CD4-positive, CD25-positive, alpha-beta regulatory T cell (primary cell): ENCODE data around the gene RNF166. TPM values are rescaled to one million over a fixed set of nuclear protein-coding genes. Genes with fewer than 3 reads are reported as not detected.

Experiments
- ATAC-seq, 2 donors: fragments of 150-1000 bp; cut with Tn5 transposase; one replicate each; pipeline ENCODE4 v1.10.0; 2021; ENCODE audit warnings: low read depth in 2 of 2, moderate number of reproducible peaks in 2 of 2, moderate library complexity in 1 of 2
- DNase-seq, 3 donors: peaks; one replicate each; pipeline versions ENCODE4 v3.0.0 to v3.0.0-alpha.2; 2012 to 2022; ENCODE audit warnings: mixed read lengths in 1 of 3
- H3K27ac ChIP-seq: one replicate; pipeline ENCODE4 v1.7.0; 2013; ENCODE audit warnings: mild to moderate bottlenecking, low read length; ENCODE audit not compliant: insufficient read depth, poor library complexity, severe bottlenecking
- H3K27me3 ChIP-seq: one replicate; pipeline ENCODE4 v1.7.0; 2013; ENCODE audit warnings: low read length; ENCODE audit not compliant: control insufficient read depth, insufficient read depth
- H3K36me3 ChIP-seq: one replicate; pipeline ENCODE4 v1.7.0; 2013; ENCODE audit warnings: mild to moderate bottlenecking, low read length, moderate library complexity; ENCODE audit not compliant: control insufficient read depth, insufficient read depth
- H3K4me1 ChIP-seq: 2 replicates; pipeline ENCODE4 v1.7.0; 2013; ENCODE audit warnings: mild to moderate bottlenecking, low read length; ENCODE audit not compliant: insufficient read depth, control insufficient read depth, poor library complexity, severe bottlenecking
- H3K4me3 ChIP-seq: one replicate; pipeline ENCODE4 v1.7.0; 2013; ENCODE audit warnings: low read depth, mild to moderate bottlenecking, low read length, moderate library complexity
- H3K9me3 ChIP-seq, 2 experiments: 1 replicate in 1 of 2; 2 replicates in 1 of 2; pipeline ENCODE4 v1.7.0; 2013; ENCODE audit warnings: low read length in 2 of 2, mild to moderate bottlenecking in 1 of 2, moderate library complexity in 1 of 2; ENCODE audit not compliant: control insufficient read depth in 2 of 2
- H3K27ac Mint-ChIP-seq, 3 donors: one replicate each; pipeline ENCODE4 v1.8.0; 2020 to 2022; ENCODE audit warnings: mild to moderate bottlenecking in 3 of 3, mixed read lengths in 3 of 3, moderate library complexity in 2 of 3
- H3K27me3 Mint-ChIP-seq: one replicate; pipeline ENCODE4 v1.8.0; 2022; ENCODE audit warnings: mild to moderate bottlenecking, mixed read lengths
- H3K36me3 Mint-ChIP-seq: one replicate; pipeline ENCODE4 v1.8.0; 2020; ENCODE audit warnings: mixed read lengths
- H3K4me1 Mint-ChIP-seq, 4 donors: one replicate each; pipeline ENCODE4 v1.8.0; 2020 to 2022; ENCODE audit warnings: mixed read lengths in 4 of 4, mild to moderate bottlenecking in 1 of 4
- H3K4me3 Mint-ChIP-seq, 4 donors: one replicate each; pipeline ENCODE4 v1.8.0; 2020 to 2022; ENCODE audit warnings: mild to moderate bottlenecking in 4 of 4, mixed read lengths in 4 of 4, moderate library complexity in 3 of 4
- H3K9me3 Mint-ChIP-seq, 7 donors: one replicate each; pipeline ENCODE4 v1.8.0; 2020 to 2022; ENCODE audit warnings: mixed read lengths in 7 of 7, mild to moderate bottlenecking in 3 of 7, moderate library complexity in 2 of 7
- polyA plus RNA-seq, 4 donors: library from polyadenylated mRNA; unstranded; fragments of 300-500 nt; fragmentation: Illumina TruSeq; gene quantifications; one replicate each; pipeline ENCODE4 v1.2.3, GENCODE V29; 2021
- total RNA-seq: library from RNA; stranded (reverse); gene quantifications from one replicate; pipeline ENCODE4 v1.2.3, GENCODE V29; 2022

Gene RNF166
- total and polyA plus RNA-seq, 5 donors from 2014 or later, result 63.6 to 420 (median 98.0) TPM

- H3K4me3 Mint-ChIP-seq, result no peak overlapping the region
- no peak for ATAC-seq
- Histone ChIP-seq H3K36me3 (peaks cover 8% of the 10 kb centered on the region), H3K27me3 (no peaks in the 10 kb centered on the region), H3K9me3 (no peaks in the 10 kb centered on the region), H3K27ac (no peak overlapping the region), H3K4me3 (no peak overlapping the region), H3K4me1 (peaks cover 11% of the 10 kb centered on the region)
- H3K36me3 Mint-ChIP-seq, result no peaks in the 10 kb centered on the region
- H3K27ac Mint-ChIP-seq, result no peak overlapping the region
- H3K27me3 Mint-ChIP-seq, result no peaks in the 10 kb centered on the region
- peaks cover 0 to 27% (median 8%) of the 10 kb centered on the region in 4 donors for H3K4me1 Mint-ChIP-seq
- no peak for DNase-seq
- H3K9me3 Mint-ChIP-seq, result no peaks in the 10 kb centered on the region
Observed at GRCh38 chr16:88750854-88751253, 44.6 kb upstream of the RNF166 start.

GRCh38 chr16:88749358-88749757 is 43.1 kb upstream of the RNF166 start:
- Histone ChIP-seq H3K27ac (no peak overlapping the region), H3K27me3 (no peaks in the 10 kb centered on the region), H3K36me3 (peaks cover 8% of the 10 kb centered on the region), H3K4me1 (peaks cover 23% of the 10 kb centered on the region), H3K9me3 (no peaks in the 10 kb centered on the region), H3K4me3 (no peak overlapping the region)
- H3K4me1 Mint-ChIP-seq, result peaks cover 0 to 31% (median 13%) of the 10 kb centered on the region in 4 donors
- no peaks in the 10 kb centered on the region for H3K36me3 Mint-ChIP-seq
- no peaks in the 10 kb centered on the region for H3K27me3 Mint-ChIP-seq
- H3K4me3 Mint-ChIP-seq, result no peak overlapping the region
- DNase-seq (no peak), ATAC-seq (no peak)
- H3K9me3 Mint-ChIP-seq, result no peaks in the 10 kb centered on the region
- no peak overlapping the region for H3K27ac Mint-ChIP-seq

GRCh38 chr16:88748364-88748763 is 42.2 kb upstream of the RNF166 start:
- DNase-seq (no peak), ATAC-seq (no peak)
- Mint-ChIP-seq H3K4me1 (peaks cover 0 to 37% (median 10%) of the 10 kb centered on the region in 4 donors), H3K36me3 (no peaks in the 10 kb centered on the region), H3K9me3 (no peaks in the 10 kb centered on the region), H3K4me3 (no peak overlapping the region), H3K27me3 (no peaks in the 10 kb centered on the region), H3K27ac (peak overlapping the region in 1 of 3 donors; percentile 76)
- Histone ChIP-seq H3K4me3 (no peak overlapping the region), H3K36me3 (peaks cover 8% of the 10 kb centered on the region), H3K27ac (no peak overlapping the region), H3K27me3 (no peaks in the 10 kb centered on the region), H3K4me1 (peaks cover 33% of the 10 kb centered on the region), H3K9me3 (no peaks in the 10 kb centered on the region)

- Mint-ChIP-seq H3K4me1 (peaks cover 0 to 39% (median 10%) of the 10 kb centered on the region in 4 donors), H3K27me3 (no peaks in the 10 kb centered on the region), H3K9me3 (no peaks in the 10 kb centered on the region), H3K36me3 (no peaks in the 10 kb centered on the region), H3K4me3 (no peak overlapping the region), H3K27ac (peak overlapping the region in 1 of 3 donors; percentile 76)
- Histone ChIP-seq H3K27ac (no peak overlapping the region), H3K4me1 (peaks cover 35% of the 10 kb centered on the region), H3K9me3 (no peaks in the 10 kb centered on the region), H3K4me3 (no peak overlapping the region), H3K27me3 (no peaks in the 10 kb centered on the region), H3K36me3 (peaks cover 8% of the 10 kb centered on the region)
- ATAC-seq, result peak in 1 of 2 donors; percentile 26
- DNase-seq, result peak in 2 of 3 donors; percentile 14 to 66
Observed at GRCh38 chr16:88747588-88748301, 41.5 kb upstream of the RNF166 start.

GRCh38 chr16:88746506-88746905 is 40.3 kb upstream of the RNF166 start:
- no peak for DNase-seq
- Histone ChIP-seq H3K27me3 (no peaks in the 10 kb centered on the region), H3K36me3 (peaks cover under 1% of the 10 kb centered on the region), H3K9me3 (no peaks in the 10 kb centered on the region), H3K4me3 (no peak overlapping the region), H3K27ac (peak overlapping the region; percentile 72), H3K4me1 (peaks cover 35% of the 10 kb centered on the region)
- no peaks in the 10 kb centered on the region for H3K27me3 Mint-ChIP-seq
- H3K9me3 Mint-ChIP-seq, result no peaks in the 10 kb centered on the region
- no peak overlapping the region for H3K4me3 Mint-ChIP-seq
- peaks cover 0 to 39% (median 10%) of the 10 kb centered on the region in 4 donors for H3K4me1 Mint-ChIP-seq
- peak overlapping the region; percentile 83 to 89 (median 88) for H3K27ac Mint-ChIP-seq
- no peak for ATAC-seq
- no peaks in the 10 kb centered on the region for H3K36me3 Mint-ChIP-seq

GRCh38 chr16:88744577-88745521 is 38.6 kb upstream of the RNF166 start:
- H3K27ac ChIP-seq, result peak overlapping the region; percentile 72
- no peak for ATAC-seq
- no peak for DNase-seq
- H3K27me3 Mint-ChIP-seq, result no peaks in the 10 kb centered on the region
- peak overlapping the region in 1 of 3 donors; percentile 98 for H3K27ac Mint-ChIP-seq
- H3K9me3 Mint-ChIP-seq, result no peaks in the 10 kb centered on the region
- H3K4me1 Mint-ChIP-seq, result peaks cover 0 to 39% (median 10%) of the 10 kb centered on the region in 4 donors
- H3K4me3 ChIP-seq, result no peak overlapping the region
- no peaks in the 10 kb centered on the region for H3K36me3 Mint-ChIP-seq
- no peaks in the 10 kb centered on the region for H3K27me3 ChIP-seq
- peaks cover 12% of the 10 kb centered on the region for H3K36me3 ChIP-seq
- peak overlapping the region in 2 of 4 donors; percentile 73 to 76 for H3K4me3 Mint-ChIP-seq
- H3K4me1 ChIP-seq, result peaks cover 35% of the 10 kb centered on the region
- no peaks in the 10 kb centered on the region for H3K9me3 ChIP-seq

GRCh38 chr16:88743693-88744576 is 37.7 kb upstream of the RNF166 start:
- H3K27ac Mint-ChIP-seq, result peak overlapping the region in 1 of 3 donors; percentile 43
- H3K4me3 ChIP-seq, result no peak overlapping the region
- DNase-seq (peak; percentile 56 to 64 (median 62)), ATAC-seq (peak; percentile 42 to 47)
- no peaks in the 10 kb centered on the region for H3K27me3 Mint-ChIP-seq
- H3K36me3 Mint-ChIP-seq, result no peaks in the 10 kb centered on the region
- H3K4me3 Mint-ChIP-seq, result no peak overlapping the region
- H3K36me3 ChIP-seq, result peaks cover 12% of the 10 kb centered on the region
- no peaks in the 10 kb centered on the region for H3K27me3 ChIP-seq
- peaks cover 35% of the 10 kb centered on the region for H3K4me1 ChIP-seq
- no peaks in the 10 kb centered on the region for H3K9me3 ChIP-seq
- no peaks in the 10 kb centered on the region for H3K9me3 Mint-ChIP-seq
- no peak overlapping the region for H3K27ac ChIP-seq
- peaks cover 0 to 39% (median 10%) of the 10 kb centered on the region in 4 donors for H3K4me1 Mint-ChIP-seq
